ENCODE measurements around the gene PODXL.
A peak's percentile ranks its signal among the peaks of the same experiment; 100 is the strongest.

PODXL gene

GRCh38 chr7:131568510-131568909, 12.1 kb upstream of the PODXL start:
- no peaks in the 10 kb centered on the region for H3K9me3 ChIP-seq (ENCODE audit: control insufficient read depth in 1 of 2, low read length in 2 of 2)
- H3K36me3 ChIP-seq (ENCODE audit: control insufficient read depth in 1 of 2, insufficient read depth in 2 of 2, low read length in 2 of 2): no peaks in the 10 kb centered on the region
- H3K9ac ChIP-seq (ENCODE audit: low read depth in 1 of 2, low read length in 2 of 2): no peak overlapping the region
- no peaks in the 10 kb centered on the region for H3K4me1 ChIP-seq (ENCODE audit: control insufficient read depth in 1 of 2, insufficient read depth in 2 of 2, low read length in 2 of 2)
- no peak overlapping the region for H3K4me3 ChIP-seq (ENCODE audit: low read depth in 1 of 2, low read length in 2 of 2)
- H3K27me3 ChIP-seq (ENCODE audit: control insufficient read depth in 1 of 2, insufficient read depth in 2 of 2, low read length in 2 of 2): no peaks in the 10 kb centered on the region
- no peak overlapping the region for H3K27ac ChIP-seq (ENCODE audit: low read depth, low read length)

- Histone ChIP-seq H3K27ac (ENCODE audit: low read depth, low read length) (no peak overlapping the region), H3K4me3 (ENCODE audit: low read depth in 1 of 2, low read length in 2 of 2) (no peak overlapping the region), H3K4me1 (ENCODE audit: control insufficient read depth in 1 of 2, insufficient read depth in 2 of 2, low read length in 2 of 2) (no peaks in the 10 kb centered on the region), H3K9me3 (ENCODE audit: control insufficient read depth in 1 of 2, low read length in 2 of 2) (no peaks in the 10 kb centered on the region), H3K36me3 (ENCODE audit: control insufficient read depth in 1 of 2, insufficient read depth in 2 of 2, low read length in 2 of 2) (no peaks in the 10 kb centered on the region), H3K27me3 (ENCODE audit: control insufficient read depth in 1 of 2, insufficient read depth in 2 of 2, low read length in 2 of 2) (peaks cover 0 to 3% of the 10 kb centered on the region in 2 donors), H3K9ac (ENCODE audit: low read depth in 1 of 2, low read length in 2 of 2) (no peak overlapping the region)
These were observed 8.2 kb upstream of the PODXL start for GRCh38 chr7:131564640-131565039.

GRCh38 chr7:131563918-131564317, 7.5 kb upstream of the PODXL start:
- no peaks in the 10 kb centered on the region for H3K36me3 ChIP-seq (ENCODE audit: control insufficient read depth in 1 of 2, insufficient read depth in 2 of 2, low read length in 2 of 2)
- H3K4me1 ChIP-seq (ENCODE audit: control insufficient read depth in 1 of 2, insufficient read depth in 2 of 2, low read length in 2 of 2): no peaks in the 10 kb centered on the region
- no peak overlapping the region for H3K4me3 ChIP-seq (ENCODE audit: low read depth in 1 of 2, low read length in 2 of 2)
- peaks cover 0 to 3% of the 10 kb centered on the region in 2 donors for H3K27me3 ChIP-seq (ENCODE audit: control insufficient read depth in 1 of 2, insufficient read depth in 2 of 2, low read length in 2 of 2)
- no peaks in the 10 kb centered on the region for H3K9me3 ChIP-seq (ENCODE audit: control insufficient read depth in 1 of 2, low read length in 2 of 2)
- no peak overlapping the region for H3K27ac ChIP-seq (ENCODE audit: low read depth, low read length)
- H3K9ac ChIP-seq (ENCODE audit: low read depth in 1 of 2, low read length in 2 of 2): no peak overlapping the region

- Histone ChIP-seq H3K36me3 (ENCODE audit: control insufficient read depth in 1 of 2, insufficient read depth in 2 of 2, low read length in 2 of 2) (no peaks in the 10 kb centered on the region), H3K27me3 (ENCODE audit: control insufficient read depth in 1 of 2, insufficient read depth in 2 of 2, low read length in 2 of 2) (peaks cover 6 to 9% of the 10 kb centered on the region in 2 donors), H3K27ac (ENCODE audit: low read depth, low read length) (no peak overlapping the region), H3K4me3 (ENCODE audit: low read depth in 1 of 2, low read length in 2 of 2) (no peak overlapping the region), H3K4me1 (ENCODE audit: control insufficient read depth in 1 of 2, insufficient read depth in 2 of 2, low read length in 2 of 2) (peaks cover 2 to 3% of the 10 kb centered on the region in 2 donors), H3K9me3 (ENCODE audit: control insufficient read depth in 1 of 2, low read length in 2 of 2) (no peaks in the 10 kb centered on the region), H3K9ac (ENCODE audit: low read depth in 1 of 2, low read length in 2 of 2) (no peak overlapping the region)
These were observed 6.5 kb upstream of the PODXL start for GRCh38 chr7:131562941-131563340.

- Histone ChIP-seq H3K4me3 (ENCODE audit: low read depth in 1 of 2, low read length in 2 of 2) (no peak overlapping the region), H3K9ac (ENCODE audit: low read depth in 1 of 2, low read length in 2 of 2) (no peak overlapping the region), H3K36me3 (ENCODE audit: control insufficient read depth in 1 of 2, insufficient read depth in 2 of 2, low read length in 2 of 2) (no peaks in the 10 kb centered on the region), H3K27me3 (ENCODE audit: control insufficient read depth in 1 of 2, insufficient read depth in 2 of 2, low read length in 2 of 2) (peaks cover 7 to 26% of the 10 kb centered on the region in 2 donors), H3K4me1 (ENCODE audit: control insufficient read depth in 1 of 2, insufficient read depth in 2 of 2, low read length in 2 of 2) (peaks cover 21 to 24% of the 10 kb centered on the region in 2 donors), H3K27ac (ENCODE audit: low read depth, low read length) (no peak overlapping the region), H3K9me3 (ENCODE audit: control insufficient read depth in 1 of 2, low read length in 2 of 2) (no peaks in the 10 kb centered on the region)
These were observed 3.6 kb upstream of the PODXL start for GRCh38 chr7:131560061-131560460.

GRCh38 chr7:131557652-131558385, 1.4 kb upstream of the PODXL start:
- H3K27me3 ChIP-seq (ENCODE audit: control insufficient read depth in 1 of 2, insufficient read depth in 2 of 2, low read length in 2 of 2): peaks cover 7 to 28% of the 10 kb centered on the region in 2 donors
- H3K4me3 ChIP-seq (ENCODE audit: low read depth in 1 of 2, low read length in 2 of 2): peak overlapping the region; percentile 53 to 67
- no peak overlapping the region for H3K27ac ChIP-seq (ENCODE audit: low read depth, low read length)

GRCh38 chr7:131556909-131557651, 652 bp upstream of the PODXL start:
- peak overlapping the region; percentile 15 to 16 for H3K9ac ChIP-seq (ENCODE audit: low read depth in 1 of 2, low read length in 2 of 2)
- peaks cover 23 to 27% of the 10 kb centered on the region in 2 donors for H3K4me1 ChIP-seq (ENCODE audit: control insufficient read depth in 1 of 2, insufficient read depth in 2 of 2, low read length in 2 of 2)
- H3K9me3 ChIP-seq (ENCODE audit: control insufficient read depth in 1 of 2, low read length in 2 of 2): no peaks in the 10 kb centered on the region
- no peaks in the 10 kb centered on the region for H3K36me3 ChIP-seq (ENCODE audit: control insufficient read depth in 1 of 2, insufficient read depth in 2 of 2, low read length in 2 of 2)
- peak overlapping the region; percentile 67 to 69 for H3K4me3 ChIP-seq (ENCODE audit: low read depth in 1 of 2, low read length in 2 of 2)
- peaks cover 7 to 28% of the 10 kb centered on the region in 2 donors for H3K27me3 ChIP-seq (ENCODE audit: control insufficient read depth in 1 of 2, insufficient read depth in 2 of 2, low read length in 2 of 2)
- H3K27ac ChIP-seq (ENCODE audit: low read depth, low read length): no peak overlapping the region

More at GRCh38 chr7:131557652-131558385, 1.4 kb upstream of the PODXL start:
- Histone ChIP-seq H3K36me3 (ENCODE audit: control insufficient read depth in 1 of 2, insufficient read depth in 2 of 2, low read length in 2 of 2) (no peaks in the 10 kb centered on the region), H3K9me3 (ENCODE audit: control insufficient read depth in 1 of 2, low read length in 2 of 2) (no peaks in the 10 kb centered on the region), H3K4me1 (ENCODE audit: control insufficient read depth in 1 of 2, insufficient read depth in 2 of 2, low read length in 2 of 2) (peaks cover 23 to 27% of the 10 kb centered on the region in 2 donors), H3K9ac (ENCODE audit: low read depth in 1 of 2, low read length in 2 of 2) (peak overlapping the region; percentile 36 to 51)

GRCh38 chr7:131555552-131556052, 826 bp downstream of the PODXL start:
- peaks cover 7 to 28% of the 10 kb centered on the region in 2 donors for H3K27me3 ChIP-seq (ENCODE audit: control insufficient read depth in 1 of 2, insufficient read depth in 2 of 2, low read length in 2 of 2)
- H3K9ac ChIP-seq (ENCODE audit: low read depth in 1 of 2, low read length in 2 of 2): peak overlapping the region; percentile 36 to 51
- H3K4me3 ChIP-seq (ENCODE audit: low read depth in 1 of 2, low read length in 2 of 2): peak overlapping the region; percentile 59 to 75
- peaks cover 23 to 27% of the 10 kb centered on the region in 2 donors for H3K4me1 ChIP-seq (ENCODE audit: control insufficient read depth in 1 of 2, insufficient read depth in 2 of 2, low read length in 2 of 2)
- no peak overlapping the region for H3K27ac ChIP-seq (ENCODE audit: low read depth, low read length)
- no peaks in the 10 kb centered on the region for H3K36me3 ChIP-seq (ENCODE audit: control insufficient read depth in 1 of 2, insufficient read depth in 2 of 2, low read length in 2 of 2)
- H3K9me3 ChIP-seq (ENCODE audit: control insufficient read depth in 1 of 2, low read length in 2 of 2): no peaks in the 10 kb centered on the region

GRCh38 chr7:131554880-131555516, 1.4 kb downstream of the PODXL start:
- H3K4me1 ChIP-seq (ENCODE audit: control insufficient read depth in 1 of 2, insufficient read depth in 2 of 2, low read length in 2 of 2): peaks cover 23 to 27% of the 10 kb centered on the region in 2 donors
- H3K27me3 ChIP-seq (ENCODE audit: control insufficient read depth in 1 of 2, insufficient read depth in 2 of 2, low read length in 2 of 2): peaks cover 4 to 28% of the 10 kb centered on the region in 2 donors
- H3K27ac ChIP-seq (ENCODE audit: low read depth, low read length): no peak overlapping the region
- peak overlapping the region; percentile 59 to 75 for H3K4me3 ChIP-seq (ENCODE audit: low read depth in 1 of 2, low read length in 2 of 2)
- H3K9me3 ChIP-seq (ENCODE audit: control insufficient read depth in 1 of 2, low read length in 2 of 2): no peaks in the 10 kb centered on the region
- H3K36me3 ChIP-seq (ENCODE audit: control insufficient read depth in 1 of 2, insufficient read depth in 2 of 2, low read length in 2 of 2): no peaks in the 10 kb centered on the region
- peak overlapping the region in 1 of 2 donors; percentile 36 for H3K9ac ChIP-seq (ENCODE audit: low read depth in 1 of 2, low read length in 2 of 2)

- H3K36me3 ChIP-seq (ENCODE audit: control insufficient read depth in 1 of 2, insufficient read depth in 2 of 2, low read length in 2 of 2): no peaks in the 10 kb centered on the region
- peaks cover 23 to 27% of the 10 kb centered on the region in 2 donors for H3K4me1 ChIP-seq (ENCODE audit: control insufficient read depth in 1 of 2, insufficient read depth in 2 of 2, low read length in 2 of 2)
- peaks cover 4 to 28% of the 10 kb centered on the region in 2 donors for H3K27me3 ChIP-seq (ENCODE audit: control insufficient read depth in 1 of 2, insufficient read depth in 2 of 2, low read length in 2 of 2)
- H3K9me3 ChIP-seq (ENCODE audit: control insufficient read depth in 1 of 2, low read length in 2 of 2): no peaks in the 10 kb centered on the region
- H3K4me3 ChIP-seq (ENCODE audit: low read depth in 1 of 2, low read length in 2 of 2): no peak overlapping the region
- H3K27ac ChIP-seq (ENCODE audit: low read depth, low read length): no peak overlapping the region
- H3K9ac ChIP-seq (ENCODE audit: low read depth in 1 of 2, low read length in 2 of 2): no peak overlapping the region
These were observed 2.5 kb downstream of the PODXL start for GRCh38 chr7:131553931-131554330.

All from duodenal mucosa (tissue), 2 donors.